GM21515 (cell line): ENCODE measurements around the gene CYB5B.
A peak's percentile ranks its signal among the peaks of the same experiment; 100 is the strongest.
"Not testable (repeated sequence)": the region's sequence is repeated elsewhere in the genome, so short reads cannot be mapped to it uniquely, and the experiment has no call there.

Experiments
- ATAC-seq: cut with Tn5 transposase; IDR thresholded peaks from one replicate; pipeline ENCODE4 v1.9.1; 2021; ENCODE audit not compliant: unreplicated experiment

The CYB5B gene

DNA sequence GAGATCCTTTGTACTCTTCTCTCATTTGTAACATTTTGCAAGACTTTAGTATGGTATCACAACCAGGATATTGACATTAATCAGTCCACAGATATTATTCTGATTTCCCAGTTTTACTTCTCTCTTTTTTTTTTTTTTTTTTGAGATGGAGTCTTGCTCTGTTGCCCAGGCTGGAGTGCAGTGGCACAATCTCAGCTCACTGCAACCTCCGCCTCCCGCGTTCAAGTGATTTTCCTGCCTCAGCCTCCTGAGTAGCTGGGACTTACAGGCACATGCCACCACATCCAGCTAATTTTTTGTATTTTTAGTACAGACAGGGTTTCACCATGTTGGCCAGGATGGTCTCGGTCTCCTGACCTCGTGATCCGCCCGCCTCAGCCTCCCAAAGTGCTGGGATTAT is 16.6 kb downstream of the CYB5B start:
- ATAC-seq = not testable (repeated sequence)

DNA sequence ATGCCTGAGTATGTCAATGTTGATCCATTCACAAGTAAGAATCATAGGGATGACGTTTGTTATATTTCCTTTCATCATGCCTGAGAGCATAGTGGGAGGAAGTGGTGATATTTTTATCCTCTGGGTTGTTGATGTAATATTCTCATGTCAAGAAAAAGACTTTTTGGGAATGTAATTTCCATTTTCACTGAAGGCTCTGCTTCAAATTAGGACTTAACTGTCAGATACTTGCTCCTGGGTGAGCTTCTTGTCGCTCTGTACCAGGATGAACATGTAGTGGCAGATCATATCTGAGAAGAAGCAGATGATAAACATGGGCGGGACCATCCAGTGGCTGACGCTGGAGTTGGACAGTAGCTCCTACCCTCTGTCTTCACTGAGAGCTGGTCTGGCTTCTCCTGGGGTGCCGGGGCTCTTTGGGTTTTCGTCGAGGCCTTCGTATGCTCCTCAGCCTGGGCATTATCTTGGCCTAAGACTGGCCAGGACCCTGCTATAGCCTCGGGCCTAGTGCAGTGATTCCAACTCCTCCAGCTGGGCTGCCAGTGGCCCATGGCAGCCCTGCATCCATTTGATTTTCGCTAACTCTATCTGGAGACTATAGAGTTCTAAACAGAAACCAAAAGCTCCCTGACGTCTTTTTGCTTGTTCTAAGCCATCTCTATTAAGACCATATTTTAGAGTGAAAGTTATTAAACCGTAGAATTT is 19.7 kb downstream of the CYB5B start:
- no peak for ATAC-seq

DNA sequence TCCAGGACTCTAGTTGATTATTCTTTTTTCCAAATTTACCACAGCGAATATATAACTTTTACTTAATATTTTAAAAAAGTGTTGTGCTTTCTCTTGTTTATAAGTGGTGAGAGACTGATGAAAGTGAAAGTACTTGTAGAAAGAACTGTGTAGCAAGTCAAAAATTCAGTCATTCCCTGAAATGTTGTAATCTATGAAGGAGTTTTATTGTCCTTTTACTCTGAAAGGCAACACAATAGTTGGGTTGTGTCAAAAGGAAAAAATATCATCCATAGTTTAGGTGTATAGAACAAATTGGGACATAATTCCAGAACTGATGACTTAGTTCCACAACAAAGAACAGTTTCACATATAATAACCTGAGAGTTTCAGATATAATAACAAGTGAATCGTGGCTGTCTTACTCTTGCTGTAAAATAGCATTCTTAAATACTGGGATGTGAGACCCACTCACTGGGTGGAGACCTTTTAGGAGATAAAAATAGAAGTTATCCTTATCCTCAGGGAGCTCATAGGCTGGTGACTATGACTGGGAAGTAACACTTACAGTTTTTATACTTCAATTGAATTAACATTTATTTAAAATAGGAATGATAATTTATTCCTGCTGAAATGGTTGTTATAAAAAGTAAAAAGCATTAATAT is 20.6 kb downstream of the CYB5B start:
- ATAC-seq = no peak

DNA sequence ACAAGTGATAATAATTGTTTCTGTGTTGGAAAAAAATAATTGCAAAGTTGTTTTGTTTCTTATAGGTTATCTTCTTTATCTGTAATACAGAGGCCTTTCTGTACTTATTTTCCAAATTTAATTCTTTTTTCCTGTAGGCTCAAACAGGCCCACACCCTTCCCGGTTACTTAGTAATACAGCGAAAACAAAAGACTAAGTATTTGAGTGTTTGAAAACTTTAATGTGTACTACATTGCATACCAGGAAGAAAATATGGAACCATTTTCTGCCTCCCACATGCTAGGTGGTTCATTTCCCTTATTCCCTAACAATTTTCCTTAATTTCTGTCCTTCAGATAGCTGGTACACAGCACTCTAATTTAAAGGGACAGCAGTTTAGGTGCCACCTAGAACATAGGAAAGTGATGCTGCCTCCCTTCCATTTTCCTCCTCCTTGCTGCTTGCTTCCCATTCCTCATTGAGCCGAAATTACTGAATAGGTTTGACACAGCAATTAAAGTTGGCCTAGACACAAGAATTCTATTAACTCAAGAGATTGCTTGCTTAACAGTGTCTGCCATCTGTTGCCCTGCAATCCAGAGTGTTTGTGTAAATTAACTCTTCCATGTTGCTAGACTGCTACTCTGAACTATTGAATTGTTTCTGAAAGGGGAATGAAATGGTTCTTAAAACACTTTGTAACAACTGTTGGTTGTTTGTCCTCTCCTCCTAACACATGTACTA is 24.2 kb downstream of the CYB5B start:
- no peak for ATAC-seq

DNA sequence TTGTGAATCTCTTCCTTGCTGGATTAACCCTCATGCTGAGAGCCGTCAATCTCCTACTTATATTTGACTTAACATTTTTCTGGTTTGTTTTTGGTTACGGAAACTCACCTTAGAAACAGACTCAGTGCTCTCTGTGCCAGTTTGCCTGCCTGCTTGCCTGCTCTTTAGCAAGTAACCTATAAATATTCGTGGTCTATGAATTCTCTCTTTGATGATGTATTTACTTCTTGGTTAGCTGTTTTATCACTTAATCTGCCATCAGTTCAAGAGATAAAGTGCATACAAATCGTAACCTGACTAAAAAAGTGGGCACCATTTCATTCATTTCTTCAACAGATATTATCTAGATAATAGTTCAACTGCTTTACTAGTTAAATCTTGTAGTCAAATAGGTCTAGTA is 26.7 kb downstream of the CYB5B start:
- no peak for ATAC-seq

DNA sequence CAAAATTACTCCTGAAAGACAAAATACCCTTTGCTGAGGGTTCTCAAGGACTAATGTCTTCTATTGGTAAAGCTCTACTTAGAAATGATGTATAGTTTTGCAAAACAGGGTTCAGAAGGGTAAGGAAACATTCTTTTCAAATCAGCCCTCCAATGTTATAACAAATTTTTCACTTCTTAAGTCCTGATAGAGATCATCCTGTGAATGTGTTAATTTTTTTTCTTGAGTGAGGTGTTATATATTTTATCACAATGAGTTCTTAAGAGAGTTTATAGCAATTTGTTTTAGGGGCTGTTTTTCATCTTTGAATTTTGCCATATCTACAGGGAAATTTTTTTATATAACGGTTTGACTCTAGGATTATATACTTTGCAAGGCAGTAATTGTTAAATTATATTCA is 29.5 kb downstream of the CYB5B start:
- ATAC-seq = no peak

DNA sequence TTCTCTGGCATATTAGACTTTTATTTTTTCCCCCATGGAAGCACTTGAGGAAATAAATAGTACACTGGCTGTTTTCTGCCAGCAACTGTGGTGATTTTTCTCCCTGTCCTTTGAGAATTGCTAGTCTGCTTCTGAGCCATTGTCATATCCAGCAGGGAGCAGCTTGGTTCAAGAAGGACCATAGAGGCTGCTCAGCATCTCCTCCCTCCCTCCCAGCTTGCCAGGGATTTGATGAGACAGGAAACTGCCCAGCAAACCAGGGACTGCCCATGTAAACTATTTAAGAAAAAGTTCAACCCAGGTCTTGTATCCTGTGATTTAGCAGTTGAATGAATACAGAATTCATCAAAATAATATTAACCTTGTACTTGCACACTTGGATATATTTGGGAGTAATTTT is 39.5 kb downstream of the CYB5B start:
- ATAC-seq = no peak

DNA sequence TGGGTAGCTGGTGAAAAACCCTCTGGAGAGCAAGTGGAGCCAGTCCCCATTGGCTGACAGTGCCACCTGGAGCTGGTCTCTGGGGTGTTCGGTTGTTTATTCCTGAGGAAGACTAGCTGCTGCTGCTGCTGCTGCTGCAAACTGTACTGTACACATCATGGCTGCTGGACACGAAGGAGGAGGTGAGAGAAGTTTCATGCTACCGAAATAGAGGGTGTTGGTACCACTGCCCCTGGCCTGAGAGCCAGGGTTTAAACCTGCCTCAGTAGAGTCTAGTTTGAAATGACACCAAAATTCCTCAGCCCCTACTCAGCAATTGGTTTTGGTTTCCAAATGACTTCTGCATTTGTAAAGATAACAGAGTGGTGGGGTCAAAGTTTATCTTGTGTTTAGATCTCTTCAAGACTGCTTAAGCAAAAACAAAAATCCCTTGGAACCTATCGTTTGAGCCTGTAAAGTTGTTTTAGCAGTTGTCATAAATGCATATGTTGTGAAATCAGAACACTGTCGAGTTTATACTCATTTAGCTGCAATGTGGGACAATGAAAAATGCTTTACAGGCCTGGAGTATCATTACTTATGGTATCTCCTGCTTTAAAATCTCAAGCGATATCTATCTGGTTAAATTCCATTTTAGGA is 40.8 kb downstream of the CYB5B start:
- ATAC-seq = no peak

DNA sequence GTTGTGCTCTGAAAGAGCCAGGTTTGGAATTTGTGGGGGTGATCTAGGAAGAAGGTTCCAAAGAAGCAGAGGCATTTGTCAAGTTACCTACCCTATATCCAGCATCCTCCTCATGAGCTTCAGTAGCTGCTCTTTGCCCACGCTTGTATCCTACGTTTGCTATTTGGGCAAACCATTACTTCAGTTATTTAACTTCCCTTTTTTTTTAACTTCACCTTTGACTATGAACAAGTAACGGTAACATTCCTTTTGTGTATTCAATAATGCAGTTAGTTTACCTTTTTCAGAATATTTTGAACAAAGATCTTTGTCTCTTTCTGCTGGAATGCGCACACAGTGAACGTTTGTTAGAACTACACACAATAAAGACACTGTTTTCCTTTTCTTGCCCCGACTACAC is 41.5 kb downstream of the CYB5B start:
- no peak for ATAC-seq

DNA sequence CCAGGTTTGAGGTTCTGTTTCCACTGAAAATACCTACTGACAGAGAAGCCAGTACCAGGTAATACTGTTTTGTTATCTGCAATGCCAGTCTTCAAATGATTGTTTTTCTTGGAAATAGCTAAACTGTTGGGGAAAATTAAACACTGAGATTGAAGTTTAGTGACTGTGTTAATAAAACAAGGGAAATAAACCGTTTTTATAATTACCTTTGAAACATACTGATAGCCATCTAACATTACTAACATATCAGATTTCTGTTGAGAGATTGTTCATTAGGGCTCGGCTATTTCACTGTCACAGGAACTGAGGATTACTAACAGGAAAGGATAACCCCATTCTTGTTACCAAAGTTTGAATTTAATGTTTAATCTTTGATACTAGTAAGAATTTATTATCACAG is 42.1 kb downstream of the CYB5B start:
- ATAC-seq = no peak

DNA sequence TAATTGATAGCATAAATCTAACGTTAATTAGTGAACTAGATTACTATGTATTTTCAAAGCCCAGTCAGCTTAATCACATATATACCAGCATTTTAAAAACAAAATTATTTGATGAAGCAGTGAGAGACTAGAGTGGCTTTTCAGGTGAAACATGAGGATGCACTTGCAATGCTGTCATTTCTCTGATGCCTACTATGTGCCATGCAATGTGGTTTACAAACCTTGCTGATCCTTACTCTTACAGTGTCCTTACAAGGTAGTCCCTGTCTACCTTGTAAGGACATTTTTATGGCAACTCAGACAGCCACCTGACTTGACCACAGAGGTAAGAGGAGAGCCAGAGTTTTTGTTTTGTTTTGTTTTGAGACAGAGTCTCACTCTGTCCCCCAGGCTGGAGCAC is 42.7 kb downstream of the CYB5B start:
- no peak for ATAC-seq

DNA sequence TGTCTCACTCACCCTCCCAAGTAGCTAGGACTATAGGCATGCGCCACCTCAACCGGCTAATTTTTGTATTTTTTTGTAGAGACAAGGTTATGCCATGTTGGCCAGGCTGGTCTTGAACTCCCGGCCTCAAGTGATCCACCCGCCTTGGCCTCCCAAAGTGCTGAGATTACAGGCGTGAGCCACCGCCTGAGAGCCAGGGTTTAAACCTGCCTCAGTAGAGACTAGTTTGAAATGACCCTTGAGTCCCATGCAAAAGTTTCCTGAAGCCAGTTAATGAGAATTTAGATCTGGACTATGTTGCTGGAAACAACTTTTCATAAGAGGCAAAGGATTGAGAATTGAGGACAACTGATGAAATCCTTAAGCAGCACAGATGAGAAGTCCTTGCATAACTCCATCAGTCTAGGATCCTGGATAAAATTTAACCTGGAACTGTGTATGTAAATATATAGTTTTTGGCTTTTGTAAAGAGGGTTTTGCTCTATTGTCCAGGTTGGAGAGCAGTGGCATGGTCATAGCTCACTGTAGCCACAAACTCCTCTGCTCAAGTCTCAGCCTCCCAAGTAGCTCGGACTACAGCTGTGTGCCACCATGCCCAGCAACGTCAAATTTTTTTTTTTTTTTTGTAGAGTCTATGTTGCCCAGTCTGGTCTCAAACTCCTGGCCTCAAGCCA is 43.2 kb downstream of the CYB5B start:
- no peak for ATAC-seq

DNA sequence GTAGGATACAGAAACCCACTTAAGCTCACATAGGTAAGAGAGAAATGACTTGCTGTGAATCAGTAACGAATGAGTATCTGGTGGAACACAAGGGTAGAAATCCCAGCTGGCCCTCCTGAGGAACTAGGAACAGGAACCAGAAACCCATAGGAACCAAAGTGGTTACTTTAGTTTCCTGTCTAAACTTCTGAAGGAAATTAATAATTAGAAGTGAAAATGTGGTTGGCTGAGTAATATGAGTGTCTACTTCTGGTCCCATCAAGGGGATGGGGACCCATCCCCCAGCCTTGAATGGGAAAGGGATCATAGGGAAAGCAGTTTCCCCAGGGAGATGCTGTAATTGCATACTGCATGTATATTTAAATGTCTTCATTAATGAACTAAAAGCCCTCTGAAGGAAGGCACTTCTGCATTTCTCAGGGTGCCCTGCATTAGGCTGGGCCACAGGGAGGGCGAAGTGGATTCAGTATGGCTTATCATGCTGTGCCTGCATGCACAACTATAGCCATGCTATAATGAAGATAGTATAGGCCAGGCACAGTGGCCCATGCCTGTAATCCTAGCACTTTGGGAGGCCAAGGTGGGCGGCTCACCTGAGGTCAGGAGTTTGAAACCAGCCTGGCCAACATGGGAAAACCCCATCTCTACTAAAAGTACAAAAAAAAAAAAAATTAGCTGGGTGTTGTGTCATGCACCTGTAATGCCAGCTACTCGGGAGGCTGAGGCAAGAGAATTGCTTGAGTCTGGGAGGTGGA is 45.6 kb downstream of the CYB5B start:
- ATAC-seq = peak; percentile 51

DNA sequence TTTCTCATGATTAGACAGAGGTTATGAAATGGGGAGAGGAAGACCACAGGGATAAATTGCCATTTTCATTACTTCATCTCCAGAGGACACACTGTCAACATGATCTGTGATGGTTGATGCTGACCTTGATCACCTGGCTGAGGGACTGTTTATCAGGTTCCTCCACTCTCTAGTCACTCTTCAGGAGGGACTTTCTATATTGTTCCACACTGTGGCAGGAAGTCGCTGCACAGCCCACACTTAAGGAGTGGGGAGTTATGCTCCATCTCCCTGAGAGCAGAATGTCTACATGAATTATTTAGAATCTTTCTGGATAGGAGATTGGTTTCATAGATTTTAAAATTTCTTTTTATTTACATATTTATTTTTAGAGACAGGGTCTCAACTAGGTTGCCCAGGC is 46.7 kb downstream of the CYB5B start:
- no peak for ATAC-seq

DNA sequence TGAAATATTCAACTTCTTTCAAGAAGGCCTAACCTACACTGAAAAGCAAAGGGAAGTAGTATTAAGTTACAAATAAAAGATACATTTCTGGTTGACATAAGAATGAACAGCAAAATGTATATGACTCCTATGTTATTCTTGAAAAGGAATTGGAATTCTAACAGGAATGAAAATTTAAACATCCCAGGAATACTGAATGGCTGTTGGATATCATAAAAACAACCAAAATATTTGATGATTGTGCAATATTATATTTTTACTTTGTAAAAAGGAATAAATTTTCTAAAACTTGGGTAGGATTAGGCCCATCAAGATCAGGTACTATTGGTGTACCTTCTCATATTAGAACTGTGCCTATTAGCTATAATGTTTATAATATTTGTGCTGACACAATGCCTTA is 50.0 kb downstream of the CYB5B start:
- no peak for ATAC-seq

DNA sequence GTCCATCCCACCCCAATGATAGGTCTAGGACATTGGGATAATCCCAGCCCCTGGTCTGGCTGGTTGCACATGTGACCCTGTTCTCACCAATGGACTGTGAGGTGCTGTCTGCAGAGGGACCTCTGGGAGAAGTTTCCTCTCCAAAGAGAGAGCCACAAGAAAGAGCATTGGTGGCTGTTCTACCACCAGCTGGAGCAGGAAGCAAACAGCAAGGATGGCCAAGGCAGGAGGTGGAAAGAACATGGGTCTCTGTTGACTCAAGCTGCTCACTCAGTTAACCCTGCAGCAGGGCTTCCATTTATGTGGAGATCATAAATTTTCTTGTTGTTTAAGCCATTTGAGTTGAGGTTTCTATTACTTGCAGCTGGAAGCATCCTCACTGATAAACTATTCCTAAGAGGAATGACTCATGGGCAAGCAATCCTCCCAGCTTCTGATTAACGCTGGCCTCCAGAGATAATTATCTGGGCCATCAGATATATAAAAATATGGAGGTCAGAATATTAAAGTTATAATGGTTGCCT is 52.6 kb downstream of the CYB5B start:
- ATAC-seq = no peak

DNA sequence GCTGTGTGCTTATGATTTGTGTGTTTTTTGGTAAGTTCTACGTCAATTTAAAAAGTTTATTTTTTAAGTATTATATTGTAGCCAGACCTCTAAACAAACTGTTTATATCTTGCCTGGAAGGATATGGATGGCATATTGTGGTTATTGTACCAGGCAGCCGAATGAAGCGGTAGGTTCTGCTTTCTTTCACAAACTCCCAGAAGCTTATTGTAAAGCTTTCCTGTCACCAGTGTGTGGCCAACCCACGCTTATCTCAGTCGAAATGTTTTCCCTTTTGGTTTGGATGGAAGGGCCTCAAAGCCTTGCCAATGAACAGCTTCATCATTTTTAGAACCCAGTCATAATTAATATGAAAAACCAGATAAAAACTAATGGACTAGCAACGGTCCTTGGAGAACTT is 53.1 kb downstream of the CYB5B start:
- no peak for ATAC-seq

DNA sequence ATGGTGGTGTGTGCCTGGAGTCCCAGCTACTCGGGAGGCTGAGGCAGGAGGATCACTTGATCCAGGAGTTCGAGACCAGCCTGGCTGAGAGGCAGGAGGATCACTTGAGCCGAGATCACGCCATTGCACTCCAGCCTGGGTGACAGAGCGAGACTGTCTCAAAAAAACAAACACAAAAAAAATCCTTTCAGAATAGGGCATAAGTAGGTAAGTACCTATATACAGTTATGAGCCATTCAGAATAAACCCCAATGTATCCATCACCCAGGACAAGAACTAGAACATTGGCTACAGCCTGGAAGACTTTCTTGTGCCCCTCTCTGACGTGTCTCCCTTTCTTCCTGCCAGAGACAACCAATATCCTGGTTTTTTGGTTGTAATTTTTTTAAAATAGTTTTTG is 54.3 kb downstream of the CYB5B start:
- no peak for ATAC-seq

DNA sequence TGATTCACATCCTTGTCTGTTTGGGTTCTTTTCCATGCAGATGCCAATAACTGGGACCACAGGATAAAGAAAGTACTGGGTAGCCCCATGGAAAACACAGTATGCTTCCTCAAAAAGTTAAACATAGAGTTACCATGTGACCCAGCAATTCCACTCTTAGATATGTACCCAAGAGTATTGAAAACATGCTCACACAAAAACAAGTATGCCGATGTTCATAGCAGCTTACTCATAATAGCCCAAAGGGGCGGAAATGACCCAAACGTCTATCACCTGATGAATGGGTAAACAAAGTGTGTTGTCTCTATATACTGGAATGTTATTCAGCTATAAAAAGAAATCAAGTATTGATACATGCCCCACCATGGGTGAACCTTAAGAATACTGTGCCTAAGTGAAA is 55.4 kb downstream of the CYB5B start:
- ATAC-seq = no peak

DNA sequence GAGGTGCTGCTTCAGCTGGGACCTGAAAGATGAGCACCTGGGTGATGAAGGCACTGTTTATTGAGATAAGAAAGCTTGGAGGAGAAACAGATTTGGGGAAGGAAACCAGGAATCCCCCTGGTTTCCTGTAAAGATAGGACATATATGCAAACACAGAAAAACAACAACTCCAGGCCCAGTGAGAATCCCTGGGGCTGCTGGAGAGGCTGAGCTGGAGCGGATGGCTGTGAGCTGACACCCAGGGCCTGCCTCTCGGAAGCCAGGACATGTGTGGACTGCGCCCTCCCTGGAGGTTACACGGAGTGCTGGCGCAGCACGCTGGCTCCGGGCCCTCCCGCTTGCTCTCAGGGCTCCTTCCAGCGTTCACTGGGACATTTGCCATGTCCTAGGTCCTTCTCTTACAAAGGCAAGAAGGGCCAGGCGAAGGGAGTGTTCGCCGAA is 57.5 kb downstream of the CYB5B start:
- no peak for ATAC-seq
